ACHN (cell line): Measurements from ENCODE around the gene PTTG2.
"Not testable (repeated sequence)": the region's sequence is repeated elsewhere in the genome, so short reads cannot be mapped to it uniquely, and the experiment has no call there.

Experiments
- DNase-seq: peaks from one replicate; pipeline ENCODE4 v3.0.0-alpha.2; 2015
- in situ Hi-C: cut with HindIII; loops from 2 replicates; pipeline ENCODE4 v1.10.0; 2017; ENCODE audit warnings: low sequenced_read_pairs, low pct_ligation_motif_present, low pct_unique_long_range_greater_than_20kb

The PTTG2 gene

GRCh38 chr4:37960098-37960497 is at the start of gene PTTG2:
Gene PTTG2, plus strand, starts transcription at chr4:37960398. Its CDS starts 37 bp downstream, at chr4:37960435.
- in situ Hi-C loops = no loop called here
- no peak for DNase-seq

GRCh38 chr4:37914539-37914938 is 45.7 kb upstream of the PTTG2 start:
- DNase-seq = no peak
- in situ Hi-C loops = no loop called here

GRCh38 chr4:37917388-37917787 is 42.8 kb upstream of the PTTG2 start:
- in situ Hi-C loops = no loop called here
- no peak for DNase-seq

- no peak for DNase-seq
- in situ Hi-C loops = no loop called here
These were observed 41.5 kb upstream of the PTTG2 start for GRCh38 chr4:37918653-37919052.

- in situ Hi-C loops = no loop called here
- no peak for DNase-seq
These were observed 37.9 kb upstream of the PTTG2 start for GRCh38 chr4:37922328-37922727.

- DNase-seq, in situ Hi-C loops: not testable (repeated sequence)
These were observed 37.1 kb upstream of the PTTG2 start for GRCh38 chr4:37923089-37923488.

- no peak for DNase-seq
- in situ Hi-C loops = no loop called here
These were observed 35.3 kb upstream of the PTTG2 start for GRCh38 chr4:37924946-37925345.

GRCh38 chr4:37927434-37927833 is 32.8 kb upstream of the PTTG2 start:
- in situ Hi-C loops = no loop called here
- no peak for DNase-seq

GRCh38 chr4:37928426-37929416 is 31.5 kb upstream of the PTTG2 start:
- in situ Hi-C loops = no loop called here
- no peak for DNase-seq

GRCh38 chr4:37934096-37934495 is 26.1 kb upstream of the PTTG2 start:
- no peak for DNase-seq
- in situ Hi-C loops = no loop called here

GRCh38 chr4:37934609-37935008 is 25.6 kb upstream of the PTTG2 start:
- DNase-seq = no peak
- in situ Hi-C loops = no loop called here

- no peak for DNase-seq
- in situ Hi-C loops = no loop called here
These were observed 25.2 kb upstream of the PTTG2 start for GRCh38 chr4:37935026-37935425.

GRCh38 chr4:37936889-37937498 is 23.2 kb upstream of the PTTG2 start:
- in situ Hi-C loops = no loop called here
- DNase-seq = no peak

- no peak for DNase-seq
- in situ Hi-C loops = no loop called here
These were observed 22.0 kb upstream of the PTTG2 start for GRCh38 chr4:37938208-37938607.

- DNase-seq = no peak
- in situ Hi-C loops = no loop called here
These were observed 13.6 kb upstream of the PTTG2 start for GRCh38 chr4:37946503-37947179.

- in situ Hi-C loops = no loop called here
- DNase-seq = no peak
These were observed 11.7 kb upstream of the PTTG2 start for GRCh38 chr4:37948542-37948941.

GRCh38 chr4:37949636-37950426 is 10.4 kb upstream of the PTTG2 start:
- no peak for DNase-seq
- in situ Hi-C loops = no loop called here

- no peak for DNase-seq
- in situ Hi-C loops = no loop called here
These were observed 8.5 kb upstream of the PTTG2 start for GRCh38 chr4:37951461-37952352.
